ENCODE data around the gene PTBP2. TPM values are rescaled to one million over a fixed set of nuclear protein-coding genes. Genes with fewer than 3 reads are reported as not detected.

PTBP2 gene
- polyA plus RNA-seq, 1 experiment = 22.4 TPM

GRCh38 chr1:96825231-96825630, 103.6 kb downstream of the PTBP2 start:
- ChIA-PET POLR2A (interaction anchor here (0.6 kb wide), 1 partner anchor 99 kb away, joined by 3 read pairs; no protein-coding TSS in a partner anchor), CTCF (interaction anchor here (0.5 to 0.6 kb wide), 2 partner anchors 65 to 78 kb away, joined by 3 to 4 read pairs; no protein-coding TSS in a partner anchor)
- DNase-seq (ENCODE audit: low read depth, low spot score) = no peak
- H3K9me3 ChIP-seq (ENCODE audit: control insufficient read depth, insufficient read depth, low read length) = no peaks in the 10 kb centered on the region
- no peak overlapping the region for H3K4me3 ChIP-seq (ENCODE audit: low read depth, low read length)
- no peak overlapping the region for H3K27ac ChIP-seq (ENCODE audit: low read depth, low read length)
- no peaks in the 10 kb centered on the region for H3K27me3 ChIP-seq (ENCODE audit: control insufficient read depth, insufficient read depth, low read length)
- TF ChIP-seq CTCF (IDR thresholded peaks at IDR 0.05; ENCODE audit: low read depth, low read length) = no peak

GRCh38 chr1:96825950-96826576, 104.5 kb downstream of the PTBP2 start:
- no peak for DNase-seq (ENCODE audit: low read depth, low spot score)
- no peaks in the 10 kb centered on the region for H3K9me3 ChIP-seq (ENCODE audit: control insufficient read depth, insufficient read depth, low read length)
- H3K27me3 ChIP-seq (ENCODE audit: control insufficient read depth, insufficient read depth, low read length) = no peaks in the 10 kb centered on the region
- ChIA-PET POLR2A (interaction anchor here (0.6 kb wide), 1 partner anchor 100 kb away, joined by 3 read pairs; no protein-coding TSS in a partner anchor), CTCF (no interaction called here)
- no peak for TF ChIP-seq CTCF (IDR thresholded peaks at IDR 0.05; ENCODE audit: low read depth, low read length)
- H3K27ac ChIP-seq (ENCODE audit: low read depth, low read length) = no peak overlapping the region
- no peak overlapping the region for H3K4me3 ChIP-seq (ENCODE audit: low read depth, low read length)

GRCh38 chr1:96833376-96833775, 111.8 kb downstream of the PTBP2 start:
- TF ChIP-seq CTCF (IDR thresholded peaks at IDR 0.05; ENCODE audit: low read depth, low read length) = no peak
- CTCF ChIA-PET = no interaction called here
- no peak overlapping the region for H3K27ac ChIP-seq (ENCODE audit: low read depth, low read length)
- no peaks in the 10 kb centered on the region for H3K27me3 ChIP-seq (ENCODE audit: control insufficient read depth, insufficient read depth, low read length)
- POLR2A ChIA-PET = no interaction called here
- no peak overlapping the region for H3K4me3 ChIP-seq (ENCODE audit: low read depth, low read length)
- no peak for DNase-seq (ENCODE audit: low read depth, low spot score)
- no peaks in the 10 kb centered on the region for H3K9me3 ChIP-seq (ENCODE audit: control insufficient read depth, insufficient read depth, low read length)

GRCh38 chr1:96834986-96835385, 113.4 kb downstream of the PTBP2 start:
- Histone ChIP-seq H3K27me3 (ENCODE audit: control insufficient read depth, insufficient read depth, low read length) (no peaks in the 10 kb centered on the region), H3K4me3 (ENCODE audit: low read depth, low read length) (no peak overlapping the region), H3K9me3 (ENCODE audit: control insufficient read depth, insufficient read depth, low read length) (no peaks in the 10 kb centered on the region), H3K27ac (ENCODE audit: low read depth, low read length) (no peak overlapping the region)
- DNase-seq (ENCODE audit: low read depth, low spot score) = no peak
- POLR2A ChIA-PET = no interaction called here
- CTCF ChIA-PET = interaction anchor here (0.8 kb wide), 1 partner anchor 10 kb away, joined by 3 read pairs; no protein-coding TSS in a partner anchor
- no peak for TF ChIP-seq CTCF (IDR thresholded peaks at IDR 0.05; ENCODE audit: low read depth, low read length)

- no peak overlapping the region for H3K27ac ChIP-seq (ENCODE audit: low read depth, low read length)
- no peaks in the 10 kb centered on the region for H3K27me3 ChIP-seq (ENCODE audit: control insufficient read depth, insufficient read depth, low read length)
- no peak overlapping the region for H3K4me3 ChIP-seq (ENCODE audit: low read depth, low read length)
- POLR2A ChIA-PET = no interaction called here
- no peaks in the 10 kb centered on the region for H3K9me3 ChIP-seq (ENCODE audit: control insufficient read depth, insufficient read depth, low read length)
- CTCF ChIA-PET = interaction anchor here (1.1 to 1.3 kb wide), 2 partner anchors 8 to 9 kb away, joined by 3 to 7 read pairs; no protein-coding TSS in a partner anchor
- DNase-seq (ENCODE audit: low read depth, low spot score) = no peak
- TF ChIP-seq CTCF (IDR thresholded peaks at IDR 0.05; ENCODE audit: low read depth, low read length) = no peak
Measured at GRCh38 chr1:96837057-96837780, 115.6 kb downstream of the PTBP2 start.

All from AG04450 (cell line).